AG09319 (cell line): ENCODE data around the gene GAS2L2.
"Not testable (repeated sequence)": the region's sequence is repeated elsewhere in the genome, so short reads cannot be mapped to it uniquely, and the experiment has no call there.

Experiments used
- DNase-seq: peaks from one replicate; pipeline ENCODE4 v3.0.0-alpha.2; 2010; ENCODE audit warnings: low read depth; ENCODE audit errors: extremely low read depth
- TF ChIP-seq, protein P1 (sequence below): IDR thresholded peaks from 2 replicates; pipeline ENCODE4 v1.5.1; 2011; ENCODE audit warnings: low read depth, mild to moderate bottlenecking, inconsistent platforms, low read length, moderate library complexity

The GAS2L2 gene

DNA sequence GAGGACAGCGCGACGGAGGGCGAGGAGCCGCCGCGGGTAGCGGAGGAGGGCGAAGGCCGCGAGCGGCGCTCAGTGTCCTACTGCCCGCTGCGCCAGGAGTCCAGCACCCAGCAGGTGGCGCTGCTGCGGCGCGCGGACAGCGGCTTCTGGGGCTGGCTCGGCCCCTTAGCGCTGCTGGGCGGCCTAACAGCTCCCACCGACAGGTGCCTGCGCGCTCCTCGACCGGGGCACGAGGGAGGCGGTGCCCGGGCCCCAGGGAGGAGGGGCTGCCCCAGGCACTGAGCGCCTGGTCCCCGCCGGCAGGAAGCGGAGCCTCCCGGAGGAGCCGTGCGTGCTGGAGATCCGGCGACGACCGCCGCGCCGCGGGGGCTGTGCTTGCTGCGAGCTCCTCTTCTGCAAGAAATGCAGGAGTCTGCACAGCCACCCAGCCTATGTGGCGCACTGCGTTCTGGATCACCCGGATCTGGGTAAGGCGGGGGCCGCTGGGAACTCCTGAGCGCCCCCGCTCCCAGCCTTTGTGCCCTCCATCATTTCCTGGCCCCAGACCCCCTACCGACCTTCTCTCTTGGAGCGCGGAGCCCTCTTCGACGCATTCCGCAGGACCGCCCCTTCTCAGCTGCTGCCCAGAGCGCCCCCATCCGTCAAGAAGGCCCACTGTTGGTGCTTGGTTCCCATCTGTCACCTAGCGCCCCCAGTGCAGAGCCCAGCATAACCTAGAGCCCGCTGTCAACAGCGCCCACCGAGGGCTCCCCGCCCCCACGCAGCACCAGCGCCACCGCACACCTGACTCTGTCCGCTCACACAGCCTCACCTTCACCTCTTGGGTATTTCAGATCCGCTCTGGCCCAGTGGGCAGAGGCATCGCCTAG, 11.3 kb upstream of the GAS2L2 start:
- TF ChIP-seq, protein P1, sequence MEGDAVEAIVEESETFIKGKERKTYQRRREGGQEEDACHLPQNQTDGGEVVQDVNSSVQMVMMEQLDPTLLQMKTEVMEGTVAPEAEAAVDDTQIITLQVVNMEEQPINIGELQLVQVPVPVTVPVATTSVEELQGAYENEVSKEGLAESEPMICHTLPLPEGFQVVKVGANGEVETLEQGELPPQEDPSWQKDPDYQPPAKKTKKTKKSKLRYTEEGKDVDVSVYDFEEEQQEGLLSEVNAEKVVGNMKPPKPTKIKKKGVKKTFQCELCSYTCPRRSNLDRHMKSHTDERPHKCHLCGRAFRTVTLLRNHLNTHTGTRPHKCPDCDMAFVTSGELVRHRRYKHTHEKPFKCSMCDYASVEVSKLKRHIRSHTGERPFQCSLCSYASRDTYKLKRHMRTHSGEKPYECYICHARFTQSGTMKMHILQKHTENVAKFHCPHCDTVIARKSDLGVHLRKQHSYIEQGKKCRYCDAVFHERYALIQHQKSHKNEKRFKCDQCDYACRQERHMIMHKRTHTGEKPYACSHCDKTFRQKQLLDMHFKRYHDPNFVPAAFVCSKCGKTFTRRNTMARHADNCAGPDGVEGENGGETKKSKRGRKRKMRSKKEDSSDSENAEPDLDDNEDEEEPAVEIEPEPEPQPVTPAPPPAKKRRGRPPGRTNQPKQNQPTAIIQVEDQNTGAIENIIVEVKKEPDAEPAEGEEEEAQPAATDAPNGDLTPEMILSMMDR = peak; percentile 82
- no peak for DNase-seq

DNA sequence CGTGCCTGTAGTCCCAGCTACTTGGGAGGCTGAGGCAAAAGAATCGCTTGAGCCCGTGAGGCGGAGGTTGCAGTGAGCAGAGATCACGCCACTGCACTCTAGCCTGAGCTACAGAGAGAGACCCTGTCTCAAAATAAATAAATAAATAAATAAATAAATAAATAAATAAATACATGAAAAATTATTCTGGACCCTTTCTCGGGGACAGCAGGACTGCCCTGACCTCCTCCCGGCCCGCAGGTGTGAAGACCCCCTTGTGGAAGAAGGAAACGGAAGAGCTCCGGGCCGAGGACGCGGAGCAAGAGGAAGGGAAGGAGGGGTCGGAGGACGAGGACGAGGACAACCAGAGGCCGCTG, 10.7 kb upstream of the GAS2L2 start:
- TF ChIP-seq, protein P1 = no peak
- no peak for DNase-seq

DNA sequence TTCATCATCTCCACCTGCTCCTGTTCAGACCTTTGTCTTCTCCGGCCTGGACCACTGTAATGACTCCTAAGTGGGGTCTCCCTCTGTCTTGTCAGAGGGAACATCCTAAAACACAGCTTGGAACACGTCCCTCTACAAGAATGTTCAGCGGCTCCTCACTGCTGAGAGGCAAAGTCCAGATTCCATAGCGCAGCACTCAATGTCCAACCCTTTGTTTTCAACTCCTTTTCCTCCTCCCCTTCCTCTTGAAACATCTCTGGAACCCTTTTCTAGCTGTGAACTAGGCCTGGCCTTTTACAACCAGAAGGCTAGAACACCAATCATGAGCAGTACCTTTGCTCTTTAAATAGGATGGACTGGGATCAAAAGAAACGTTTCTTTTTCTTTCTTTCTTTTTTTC, 8.6 kb upstream of the GAS2L2 start:
- no peak for DNase-seq
- TF ChIP-seq, protein P1 = no peak

DNA sequence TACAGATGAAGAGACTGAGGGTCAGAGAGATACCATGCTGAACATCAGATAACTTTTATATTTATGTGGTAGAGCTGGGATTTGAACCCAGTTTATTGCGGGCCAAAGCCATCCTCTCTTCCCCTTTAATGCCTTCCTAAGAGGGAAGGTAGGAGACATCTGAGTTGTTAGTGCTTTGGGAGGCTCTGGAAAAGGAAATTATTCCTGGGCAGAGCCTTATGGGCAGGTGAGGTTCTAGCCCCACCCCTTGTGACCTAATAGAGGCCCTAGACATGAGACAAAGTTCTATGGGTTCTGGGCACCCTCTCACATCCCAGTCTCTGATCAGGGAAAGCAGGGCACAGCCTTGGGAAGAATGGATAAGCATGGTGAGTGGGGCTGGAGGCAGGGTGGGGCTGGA, 7.5 kb upstream of the GAS2L2 start, which contains the start of gene C17orf50:
Gene C17orf50 (plus strand): TSS at position 301 of the 400 bp plus-strand sequence. CDS start 55 bp downstream, at position 356.
- DNase-seq = no peak
- TF ChIP-seq, protein P1 = no peak

DNA sequence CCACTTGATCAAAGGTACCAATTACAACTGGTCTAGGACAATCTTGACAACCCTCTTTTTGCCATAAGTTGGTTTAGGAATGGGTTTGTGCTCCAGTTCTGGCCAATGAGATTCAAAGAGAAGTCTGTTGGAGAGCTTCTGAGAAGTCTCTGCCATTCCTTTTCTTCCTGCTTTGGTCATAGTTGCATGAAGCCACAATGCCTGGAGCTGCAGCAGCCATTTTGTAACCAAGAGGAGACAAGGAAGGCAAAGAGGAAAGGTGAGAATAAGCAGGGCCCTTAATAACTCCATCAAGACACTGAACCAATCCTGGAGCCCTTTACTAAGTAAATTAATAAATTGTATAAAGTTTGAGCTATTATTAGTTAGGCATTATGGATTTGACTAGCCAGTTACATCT, 4.2 kb upstream of the GAS2L2 start:
- no peak for DNase-seq
- TF ChIP-seq, protein P1 = no peak

DNA sequence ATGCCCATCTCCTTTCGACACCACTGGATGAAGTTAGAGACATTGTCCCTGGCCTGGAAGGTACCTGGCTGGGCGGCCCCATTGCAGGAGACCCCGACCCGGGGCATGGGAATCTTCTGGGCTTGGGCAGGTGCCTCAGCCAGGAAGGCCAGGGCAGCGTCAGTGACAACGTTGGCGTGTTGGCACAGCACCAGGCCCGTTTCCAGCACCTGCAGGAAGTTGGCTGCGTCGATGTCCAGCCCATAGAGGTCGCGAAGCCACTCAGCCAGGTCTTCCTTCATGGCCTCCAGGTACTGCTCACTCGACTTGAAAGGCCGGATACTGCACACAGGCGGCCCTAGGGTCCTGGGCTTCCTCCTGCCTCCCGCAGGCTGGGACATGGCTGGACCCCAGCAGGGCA, 568 bp downstream of the GAS2L2 start:
- TF ChIP-seq, protein P1 = no peak
- DNase-seq = no peak

DNA sequence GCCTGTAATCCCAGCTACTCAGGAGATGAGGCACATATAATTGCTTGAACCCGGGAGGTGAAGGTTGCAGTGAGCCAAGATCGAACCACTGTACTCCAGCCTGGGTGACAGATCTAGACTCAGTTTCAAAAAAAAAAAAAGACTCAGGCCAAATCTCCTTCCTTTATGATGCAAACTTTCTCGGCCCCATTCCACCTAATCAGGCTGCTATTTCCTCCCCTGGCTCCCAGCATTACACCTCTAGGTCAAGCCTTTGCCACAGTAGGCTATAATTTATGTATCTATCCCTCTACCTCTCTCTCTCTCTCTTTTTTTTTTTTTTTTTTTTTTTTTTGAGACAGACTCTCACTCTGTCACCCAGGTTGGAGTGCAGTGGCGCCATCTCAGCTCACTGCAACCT, 1.5 kb downstream of the GAS2L2 start:
- DNase-seq = not testable (repeated sequence)
